Measurements from ENCODE around the gene OGT.
A peak's percentile ranks its signal among the peaks of the same experiment; 100 is the strongest.
"Not testable (repeated sequence)": the region's sequence is repeated elsewhere in the genome, so short reads cannot be mapped to it uniquely, and the experiment has no call there.

Gene OGT

DNA sequence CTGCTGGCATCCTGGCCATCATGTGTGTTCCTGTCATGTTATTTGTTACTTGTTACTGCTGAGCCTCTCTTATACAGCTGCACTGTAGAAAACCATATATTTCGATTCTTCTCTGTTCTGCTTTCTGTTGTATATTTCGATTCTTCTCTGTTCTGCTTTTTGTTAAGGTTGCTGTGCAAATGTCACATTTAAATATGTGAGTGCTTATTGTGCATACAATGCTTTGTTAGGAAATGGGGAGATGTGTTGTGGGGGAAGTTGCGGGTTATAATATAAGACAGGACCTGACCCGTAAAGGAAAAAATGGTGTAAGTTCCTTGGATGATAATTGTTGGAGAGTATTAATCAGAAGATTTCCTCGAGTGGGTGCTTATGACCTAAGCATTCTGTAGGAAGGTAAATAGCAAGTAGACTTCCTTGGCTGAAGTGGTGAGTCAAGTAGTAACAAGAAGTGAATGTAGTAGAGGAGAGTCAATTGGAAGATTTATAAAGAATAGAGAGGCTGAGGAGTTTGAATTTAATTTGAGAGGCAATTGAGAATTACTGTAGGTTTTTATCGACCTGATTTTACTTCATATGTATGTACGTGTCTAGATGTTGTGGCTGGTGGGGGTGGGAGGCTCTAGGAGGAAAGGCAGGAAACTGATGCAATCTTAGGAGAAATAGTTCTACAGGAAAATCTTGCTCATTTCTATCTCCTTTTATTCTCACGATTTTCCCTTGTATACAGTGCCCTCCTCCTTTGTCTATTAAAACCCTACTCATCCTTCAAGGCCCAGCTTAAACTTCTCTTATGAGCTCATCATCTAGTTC, 8.5 kb downstream of the OGT start:
- peak; percentile 85 for DNase-seq

DNA sequence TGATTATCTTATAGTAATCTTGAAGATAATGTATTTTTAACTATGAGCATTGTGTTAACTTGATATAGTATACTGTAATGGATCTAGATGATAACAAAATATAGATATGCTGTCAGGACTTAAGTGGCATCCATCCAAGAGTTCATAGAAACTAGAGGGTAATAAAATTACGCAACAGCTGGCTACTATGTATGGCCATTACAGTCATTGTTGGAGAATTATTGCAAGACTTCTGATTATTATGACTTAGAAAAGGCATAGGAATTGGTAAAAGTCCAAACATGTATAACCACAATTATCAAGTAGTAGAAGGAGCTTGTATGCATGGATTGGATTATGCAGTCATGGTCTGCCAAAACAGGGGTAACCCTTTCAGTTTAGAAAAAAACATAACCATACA, 9.5 kb downstream of the OGT start:
- DNase-seq: peak; percentile 80

- DNase-seq: no peak
Measured at GRCh38 chrX:71542825-71543224, 9.9 kb downstream of the OGT start.

DNA sequence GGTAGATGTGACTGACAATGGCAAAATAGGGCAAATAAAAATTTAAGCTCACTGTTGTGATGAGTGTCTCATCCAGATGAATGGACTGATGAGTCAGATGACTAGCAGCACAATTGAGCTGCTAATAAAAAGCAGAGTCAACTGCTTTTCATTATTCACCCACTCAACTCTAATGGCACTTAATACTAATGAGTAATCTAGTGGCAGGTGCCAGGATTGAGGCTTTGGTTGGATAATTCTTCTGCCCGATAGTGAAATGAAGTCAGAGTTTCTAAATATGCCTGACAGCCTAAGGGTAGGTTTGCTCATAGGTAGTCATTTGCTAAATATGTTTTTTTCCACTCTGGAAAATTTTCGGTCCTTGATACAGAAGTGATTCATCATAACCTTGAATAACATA, 10.4 kb downstream of the OGT start:
- DNase-seq: peak; percentile 85

- no peak for DNase-seq
Measured at GRCh38 chrX:71545364-71545763, 12.5 kb downstream of the OGT start.

DNA sequence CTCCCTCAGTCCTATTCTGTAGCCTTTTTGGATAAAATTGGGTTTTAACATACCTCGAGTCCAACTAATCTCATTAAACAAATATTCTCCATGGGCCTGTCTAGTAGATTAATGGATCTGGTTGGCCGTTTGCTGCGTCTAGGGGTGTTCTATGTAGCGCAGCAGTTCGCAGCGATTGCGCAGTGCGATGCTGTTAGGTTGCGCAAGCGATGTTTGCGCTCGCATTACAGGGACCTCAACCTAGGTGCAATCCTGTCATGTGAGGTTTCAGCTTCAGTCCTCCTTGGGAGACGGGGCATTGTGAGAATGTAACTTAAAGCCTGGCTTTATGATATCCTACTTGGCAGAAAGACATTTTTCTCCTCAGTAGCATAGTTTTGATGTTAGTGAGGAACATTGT, 14.0 kb downstream of the OGT start:
- DNase-seq: no peak

DNA sequence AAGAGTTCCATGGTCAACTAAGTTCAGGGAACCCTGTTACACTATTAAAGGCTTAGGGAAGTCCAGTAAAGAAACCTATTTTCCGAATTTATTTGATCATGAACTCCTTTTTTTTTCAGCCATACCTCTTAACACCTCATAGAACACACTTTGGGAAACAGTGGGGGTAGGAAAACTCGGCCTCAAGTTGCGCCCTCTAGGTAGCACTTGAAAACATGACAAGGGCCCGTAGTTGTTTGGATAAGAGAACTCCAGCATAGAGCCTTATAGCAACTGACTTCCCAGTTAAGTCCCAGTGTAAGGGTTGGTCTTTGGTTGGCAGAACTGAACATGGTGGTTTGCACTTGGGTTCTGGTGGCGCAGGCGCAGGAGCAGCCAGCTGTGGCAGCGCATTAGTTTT, 14.4 kb downstream of the OGT start:
- no peak for DNase-seq

DNA sequence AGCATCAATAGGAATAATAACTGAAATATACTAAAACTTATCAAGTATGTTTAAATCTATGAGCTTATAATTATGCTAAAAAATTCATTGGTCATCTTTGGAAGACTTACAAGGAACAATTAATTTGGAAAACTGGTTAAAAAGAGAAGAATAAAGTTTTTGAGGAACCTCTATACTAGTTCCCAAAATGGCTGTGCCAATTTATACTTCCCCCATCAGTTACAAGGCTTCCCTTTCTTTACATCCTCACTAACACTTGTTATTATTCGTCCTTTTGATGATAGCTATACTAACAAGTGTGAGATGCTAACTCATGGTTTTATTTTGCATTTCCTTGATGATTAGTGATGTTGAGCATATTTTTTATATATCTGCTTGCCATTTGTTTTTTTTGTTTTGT, 17.1 kb downstream of the OGT start:
- no peak for DNase-seq

DNA sequence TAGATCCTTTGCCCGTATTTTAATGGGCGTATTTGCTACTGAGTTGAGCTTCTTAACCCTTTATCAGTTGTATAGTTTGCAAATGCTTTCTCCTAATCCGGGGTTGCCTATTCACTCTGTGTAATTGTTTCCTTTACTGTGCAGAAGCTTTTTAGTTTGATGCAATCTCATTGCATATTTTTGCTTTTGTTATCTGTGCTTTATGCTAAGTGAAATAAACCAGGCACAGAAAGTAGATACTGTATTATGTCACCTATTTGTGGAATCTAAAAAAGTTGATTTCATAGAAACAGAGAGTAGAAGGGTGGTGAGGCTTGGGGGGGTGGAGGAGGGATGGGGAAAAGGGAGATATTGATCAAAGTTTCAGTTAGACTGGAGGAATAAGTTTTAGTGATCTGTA, 17.7 kb downstream of the OGT start:
- DNase-seq: no peak

DNA sequence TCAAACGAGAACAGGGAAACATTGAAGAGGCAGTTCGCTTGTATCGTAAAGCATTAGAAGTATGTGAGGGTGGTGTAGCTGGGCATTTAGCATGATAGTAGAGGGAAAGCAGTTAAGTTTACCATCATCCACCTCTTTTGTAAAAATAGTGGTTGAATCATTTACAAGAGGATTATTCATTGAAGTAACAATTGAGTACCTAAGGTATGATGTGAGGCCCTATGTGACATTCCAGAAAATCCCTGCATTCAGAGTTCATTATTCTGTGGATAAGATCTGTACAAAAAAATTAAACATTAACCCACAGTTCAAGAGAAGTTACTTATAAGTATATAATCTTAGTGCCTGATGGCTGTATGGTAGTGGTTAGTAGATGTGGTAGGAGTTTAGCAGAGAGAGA, 23.1 kb downstream of the OGT start:
- no peak for DNase-seq

GRCh38 chrX:71558920-71559319, 26.0 kb downstream of the OGT start:
- DNase-seq: no peak

DNA sequence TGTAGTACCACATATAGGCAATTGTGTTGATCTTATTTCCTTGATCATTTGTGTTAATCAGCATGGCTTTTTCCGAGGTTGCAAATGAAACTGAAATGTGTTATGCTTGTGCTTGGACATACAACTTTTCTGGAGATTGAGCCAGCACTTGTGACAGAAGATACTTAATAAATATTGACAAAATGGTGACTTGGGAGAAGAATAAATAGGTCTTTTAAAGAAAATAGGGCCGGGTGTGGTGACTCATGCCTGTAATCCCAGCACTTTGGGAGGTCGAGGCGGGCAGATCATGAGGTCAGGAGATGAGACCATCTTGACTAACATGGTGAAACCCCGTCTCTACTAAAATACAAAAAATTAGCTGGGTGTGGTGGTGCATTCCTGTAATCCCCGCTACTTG, 26.9 kb downstream of the OGT start:
- DNase-seq: not testable (repeated sequence)

DNA sequence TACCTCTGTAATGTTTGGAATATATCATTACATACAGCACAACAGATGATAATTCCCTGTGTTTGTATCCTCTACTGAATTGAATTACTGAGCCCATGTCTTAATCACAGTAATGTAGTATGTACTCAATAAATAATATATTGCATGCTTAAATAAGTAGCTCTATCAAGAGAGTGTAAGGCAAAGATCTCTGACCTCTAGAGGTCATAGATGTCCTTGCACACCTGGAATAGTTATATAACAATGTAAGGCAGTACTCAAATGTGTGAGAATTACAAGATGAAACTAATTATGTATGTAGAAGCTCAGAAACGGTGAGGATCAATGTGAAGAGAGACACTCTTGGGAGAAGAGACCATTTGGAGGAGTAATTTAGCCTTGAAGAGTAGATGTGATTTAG, 31.0 kb downstream of the OGT start:
- DNase-seq: no peak

- no peak for DNase-seq
Measured at GRCh38 chrX:71565474-71566041, 32.7 kb downstream of the OGT start.

DNA sequence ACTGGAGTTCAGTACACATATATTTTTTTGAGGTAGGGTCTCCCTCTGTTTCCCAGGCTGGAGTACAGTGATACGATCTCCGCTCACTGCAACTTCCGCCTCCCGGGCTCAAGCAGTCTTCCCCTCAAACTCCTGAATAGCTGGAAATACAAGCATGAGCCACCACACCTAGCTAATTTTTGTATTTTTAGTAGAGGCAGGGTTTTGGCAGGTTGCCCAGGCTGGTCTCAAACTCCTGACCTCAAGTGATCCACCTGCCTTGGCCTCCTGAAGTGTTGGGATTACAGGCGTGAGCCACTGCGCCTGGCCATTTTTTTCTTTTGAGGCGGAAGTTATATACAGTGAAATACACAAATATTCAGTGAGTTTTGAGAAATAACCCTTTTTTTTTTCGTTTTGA, 38.5 kb downstream of the OGT start:
- DNase-seq: not testable (repeated sequence)

- no peak for DNase-seq
Measured at GRCh38 chrX:71573590-71573989, 40.7 kb downstream of the OGT start.

- DNase-seq: no peak
Measured at GRCh38 chrX:71577682-71578081, 44.8 kb downstream of the OGT start.

DNA sequence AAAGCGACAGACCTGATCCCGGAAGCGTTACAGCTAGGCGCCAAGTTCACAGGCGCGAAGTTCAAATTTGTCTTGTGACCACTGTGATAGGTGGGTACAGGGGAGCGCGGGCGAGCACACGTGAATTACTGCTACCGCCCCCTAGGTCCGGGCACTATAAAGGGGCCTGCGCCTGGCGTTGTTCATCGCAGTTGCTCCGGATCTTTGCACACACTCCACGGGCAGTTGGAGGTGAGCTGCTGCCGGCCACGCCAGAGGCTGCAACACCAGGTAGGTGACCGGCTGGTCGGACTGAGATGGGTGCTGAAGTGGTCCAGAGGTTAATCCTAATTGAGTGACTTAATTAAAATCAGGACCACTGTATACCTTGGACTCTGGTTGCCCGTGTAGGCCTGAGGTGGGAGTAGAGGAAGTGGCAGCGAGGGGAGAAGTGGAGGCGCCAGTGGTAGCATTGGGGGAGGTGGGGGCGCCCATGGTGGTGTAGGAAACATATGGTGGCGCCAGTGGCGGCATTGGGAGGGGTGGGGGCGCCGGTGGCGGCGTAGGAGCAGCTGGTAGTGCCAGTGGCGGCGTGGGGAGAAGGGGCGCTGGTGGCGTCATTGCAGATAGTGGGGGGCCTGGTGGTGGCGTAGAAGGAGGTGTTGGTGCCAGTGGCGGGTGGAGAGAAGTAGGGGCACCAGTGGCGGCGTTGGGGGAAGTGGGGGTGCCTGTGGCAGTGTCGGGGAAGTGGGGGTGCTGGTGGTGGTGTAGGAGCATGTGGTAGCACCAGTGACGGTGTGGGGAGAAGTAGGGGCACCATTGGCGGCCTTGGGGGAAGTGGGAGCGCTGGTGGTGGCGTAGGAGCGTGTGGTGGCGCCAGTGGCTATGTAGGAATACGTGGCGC, 45.6 kb downstream of the OGT start, which contains the start of gene GCNA:
GCNA (plus strand) TSS at position 185 of the 883 bp plus-strand sequence. CDS start 2,385 bp downstream, outside the sequence.
- no peak for DNase-seq

DNA sequence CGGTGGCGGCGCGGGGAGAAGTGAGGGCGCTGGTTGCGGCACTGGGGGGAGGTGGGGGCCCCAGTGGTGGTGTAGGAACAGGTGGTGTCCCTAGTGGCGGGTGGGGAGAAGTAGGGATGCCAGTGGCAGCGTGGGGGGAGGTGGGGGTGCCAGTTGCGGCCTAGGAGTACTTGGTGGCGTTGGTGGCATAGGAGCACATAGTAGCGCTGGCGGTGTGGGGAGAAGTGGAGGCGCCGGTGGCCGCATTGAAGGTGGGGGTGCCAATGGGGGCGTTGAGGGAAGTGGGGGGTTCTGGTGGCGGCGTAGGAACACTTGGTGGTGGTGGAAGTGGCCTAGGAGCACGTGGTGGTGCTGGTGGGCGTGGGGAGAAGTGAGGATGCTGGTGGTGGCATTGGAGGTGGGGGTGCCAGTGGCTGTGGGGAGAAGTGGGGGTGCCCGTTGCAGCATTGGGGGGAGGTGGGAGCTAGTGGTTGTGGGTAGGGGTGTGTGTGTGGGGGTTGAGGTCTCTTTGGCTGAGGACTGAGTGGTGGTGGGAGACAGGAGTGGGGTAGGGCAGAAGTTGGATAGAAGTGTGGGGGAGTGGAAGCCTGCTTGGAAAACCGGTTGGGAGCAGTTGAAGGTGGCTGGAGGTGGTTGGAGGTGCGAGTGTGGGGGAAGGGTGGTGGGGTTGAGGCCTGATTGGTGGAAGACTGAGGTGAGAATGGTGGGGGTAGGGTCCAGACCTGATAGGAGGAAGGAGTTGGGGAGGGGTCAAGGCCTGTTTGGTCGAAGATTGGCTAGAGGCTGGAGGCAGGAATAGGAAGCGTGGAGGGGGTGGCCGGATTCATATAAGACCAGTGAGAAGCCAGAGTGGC, 46.5 kb downstream of the OGT start:
- DNase-seq: no peak

DNA sequence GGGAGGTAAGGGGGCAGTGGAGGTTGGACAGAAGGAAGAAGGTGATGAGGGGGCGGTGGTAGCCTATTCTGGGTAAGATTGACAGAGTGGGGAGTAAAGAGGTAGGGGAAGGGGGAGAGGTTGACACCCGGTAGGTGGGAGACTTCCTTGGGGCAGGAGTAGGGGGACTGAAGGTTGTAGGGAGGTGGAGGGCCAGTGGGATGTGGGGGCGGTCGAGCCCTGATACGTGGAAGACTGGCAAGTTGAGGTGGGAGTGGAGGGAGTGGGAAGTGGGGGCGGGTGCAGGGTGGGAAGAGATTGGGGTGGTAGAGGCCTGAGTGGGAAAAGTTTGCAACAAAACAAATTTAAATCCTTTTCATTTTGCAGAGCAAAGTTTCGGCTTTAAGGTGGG, 47.1 kb downstream of the OGT start:
- DNase-seq: no peak

- no peak for DNase-seq
Measured at GRCh38 chrX:71581210-71581609, 48.3 kb downstream of the OGT start.

GRCh38 chrX:71586929-71587328, 54.0 kb downstream of the OGT start:
- no peak for DNase-seq

DNA sequence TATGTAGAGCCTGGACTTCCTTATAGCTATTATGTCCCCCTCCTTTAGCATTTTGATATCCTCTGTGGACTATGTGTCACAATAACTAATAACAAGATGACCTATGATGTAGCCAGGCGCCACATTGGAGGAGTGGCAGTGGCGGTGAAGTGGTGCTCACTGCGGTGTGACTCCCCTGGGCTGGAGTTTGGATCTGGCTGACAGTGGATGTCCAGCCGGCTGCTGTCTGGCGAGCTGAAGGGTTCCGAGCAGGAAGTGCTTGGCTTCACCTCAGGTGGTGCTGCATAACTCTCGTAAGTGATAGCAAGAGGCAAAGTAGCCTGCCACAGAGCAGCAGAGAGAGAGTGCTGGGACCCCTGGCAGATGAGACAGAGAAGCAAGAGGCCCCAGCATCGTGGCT, 60.3 kb downstream of the OGT start:
- not testable (repeated sequence) for DNase-seq

Data from fibroblast of skin of right biceps (primary cell).